HEK293 (cell line): Measurements from ENCODE around the gene TFB2M.

Source experiments
- CTCF ChIA-PET: fragments of 350-600 bp; formaldehyde crosslinking; extraction: SDS; loops from one replicate; lab custom pipeline; 2021; ENCODE audit warnings: antibody characterized with exemption; lab: Yijun Ruan, JAX
- POLR2A ChIA-PET: fragments of 300-600 bp; formaldehyde crosslinking; extraction: SDS; loops from one replicate; lab custom pipeline; 2020; ENCODE audit warnings: antibody characterized with exemption, inconsistent platforms; lab: Yijun Ruan, JAX
- H3K27ac ChIP-seq: fragments of 200-500 bp; sonication (Bioruptor generic); 2 replicates; pipeline ENCODE4 v1.5.1; 2014; ENCODE audit warnings: low read depth, low read length, control low read depth, inconsistent platforms; ENCODE audit errors: extremely low read depth
- H3K36me3 ChIP-seq, 2 experiments: fragments of 200-500 bp in 1 of 2; sonication (Bioruptor generic) in 1 of 2; 1 replicate in 1 of 2; 2 replicates in 1 of 2; pipeline ENCODE4 v1.5.1; 2014 to 2017; ENCODE audit warnings: inconsistent platforms in 2 of 2, low read length in 2 of 2; ENCODE audit not compliant: control insufficient read depth in 2 of 2, insufficient read depth in 1 of 2
- H3K4me1 ChIP-seq: fragments of 200-500 bp; sonication (Bioruptor generic); 2 replicates; pipeline ENCODE4 v1.5.1; 2014; ENCODE audit warnings: mild to moderate bottlenecking, low read length, inconsistent platforms; ENCODE audit not compliant: control insufficient read depth, insufficient read depth
- H3K4me3 ChIP-seq: 2 replicates; pipeline ENCODE4 v1.5.1; 2011; ENCODE audit warnings: low read depth, mild to moderate bottlenecking, control low read depth, low read length, moderate library complexity
- H3K9me3 ChIP-seq: fragments of 200-500 bp; sonication (Bioruptor generic); 2 replicates; pipeline ENCODE4 v1.5.1; 2014; ENCODE audit warnings: low read depth, low read length, inconsistent platforms; ENCODE audit not compliant: control insufficient read depth, insufficient read depth
- AEBP2 ChIP-seq: fragments of 450-650 bp; formaldehyde crosslinking; IDR thresholded peaks from 2 replicates; pipeline ENCODE4 v1.5.1; 2016; ENCODE audit warnings: missing biosample characterization, missing genetic modification characterization, borderline replicate concordance
- GLIS1 ChIP-seq: fragments of 450-650 bp; formaldehyde crosslinking; IDR thresholded peaks from 2 replicates; pipeline ENCODE4 v1.5.1; 2016; ENCODE audit warnings: missing biosample characterization, missing genetic modification characterization
- HIC1 ChIP-seq: fragments of 450-650 bp; formaldehyde crosslinking; IDR thresholded peaks from 2 replicates; pipeline ENCODE4 v1.5.1; 2016; ENCODE audit warnings: missing biosample characterization, missing genetic modification characterization
- INSM2 ChIP-seq: fragments of 450-650 bp; formaldehyde crosslinking; IDR thresholded peaks from 2 replicates; pipeline ENCODE4 v1.5.1; 2016; ENCODE audit warnings: missing biosample characterization, missing genetic modification characterization
- KLF16 ChIP-seq: fragments of 450-650 bp; formaldehyde crosslinking; IDR thresholded peaks from 2 replicates; pipeline ENCODE4 v1.5.1; 2017; ENCODE audit warnings: missing biosample characterization, missing genetic modification characterization
- SP2 ChIP-seq: fragments of 450-650 bp; formaldehyde crosslinking; IDR thresholded peaks from 2 replicates; pipeline ENCODE4 v1.5.1; 2016; ENCODE audit warnings: missing biosample characterization, missing genetic modification characterization
- TRIM28 ChIP-seq: IDR thresholded peaks from 2 replicates; pipeline ENCODE4 v1.6.1; 2011; ENCODE audit warnings: low read length, control low read depth, borderline replicate concordance
- YY2 ChIP-seq: fragments of 450-650 bp; formaldehyde crosslinking; IDR thresholded peaks from 2 replicates; pipeline ENCODE4 v1.5.1; 2016; ENCODE audit warnings: missing biosample characterization, missing genetic modification characterization
- ZBTB7A ChIP-seq: fragments of 450-650 bp; formaldehyde crosslinking; IDR thresholded peaks from 2 replicates; pipeline ENCODE4 v1.5.1; 2016; ENCODE audit warnings: low read depth, missing biosample characterization, missing genetic modification characterization
- ZNF114 ChIP-seq: fragments of 450-650 bp; formaldehyde crosslinking; IDR thresholded peaks from 2 replicates; pipeline ENCODE4 v1.5.0; 2017; ENCODE audit warnings: missing biosample characterization, missing genetic modification characterization
- ZNF175 ChIP-seq: fragments of 450-650 bp; formaldehyde crosslinking; IDR thresholded peaks from 2 replicates; pipeline ENCODE4 v1.5.1; 2016; ENCODE audit warnings: missing biosample characterization, missing genetic modification characterization
- ZNF280D ChIP-seq: fragments of 450-650 bp; formaldehyde crosslinking; IDR thresholded peaks from 2 replicates; pipeline ENCODE4 v1.5.1; 2016; ENCODE audit warnings: missing biosample characterization, missing genetic modification characterization
- ZNF37A ChIP-seq: fragments of 450-650 bp; IDR thresholded peaks from 2 replicates; pipeline ENCODE4 v1.5.1; 2018; ENCODE audit warnings: missing biosample characterization, missing genetic modification characterization
- ZNF391 ChIP-seq: fragments of 450-650 bp; formaldehyde crosslinking; IDR thresholded peaks from 2 replicates; pipeline ENCODE4 v1.5.1; 2016; ENCODE audit warnings: low read depth, missing biosample characterization, missing genetic modification characterization, borderline replicate concordance
- ZNF561 ChIP-seq: fragments of 450-650 bp; IDR thresholded peaks from 2 replicates; pipeline ENCODE4 v1.5.1; 2018; ENCODE audit warnings: missing biosample characterization, missing genetic modification characterization, borderline replicate concordance
- ZNF621 ChIP-seq: fragments of 450-650 bp; formaldehyde crosslinking; IDR thresholded peaks from 2 replicates; pipeline ENCODE4 v1.5.1; 2017; ENCODE audit warnings: missing biosample characterization, missing genetic modification characterization
- TF ChIP-seq, protein P1 (sequence below): fragments of 450-650 bp; formaldehyde crosslinking; IDR thresholded peaks from 2 replicates; pipeline ENCODE4 v1.5.0; 2017; ENCODE audit warnings: missing biosample characterization, missing genetic modification characterization, borderline replicate concordance
- TF ChIP-seq, protein P2 (sequence below): fragments of 450-650 bp; formaldehyde crosslinking; conservative IDR thresholded peaks from 2 replicates; pipeline ENCODE4 v1.5.1; 2016; ENCODE audit warnings: low read depth, missing biosample characterization, missing genetic modification characterization

The TFB2M gene

GRCh38 chr1:246526915-246527314 lies 39.1 kb downstream of the TFB2M start:
- H3K4me3 ChIP-seq = no peak overlapping the region
- H3K27ac ChIP-seq = no peak overlapping the region
- H3K4me1 ChIP-seq = no peaks in the 10 kb centered on the region
- no peaks in the 10 kb centered on the region for H3K36me3 ChIP-seq
- no peaks in the 10 kb centered on the region for H3K9me3 ChIP-seq
- no peak for TF ChIP-seq ZNF621 (tag by site-specific recombination)
- no peak for TF ChIP-seq ZNF37A (tag by site-specific recombination)
- no peak for TF ChIP-seq ZNF391 (tag by site-specific recombination)
- no peak for TF ChIP-seq INSM2
- TF ChIP-seq, protein P1, sequence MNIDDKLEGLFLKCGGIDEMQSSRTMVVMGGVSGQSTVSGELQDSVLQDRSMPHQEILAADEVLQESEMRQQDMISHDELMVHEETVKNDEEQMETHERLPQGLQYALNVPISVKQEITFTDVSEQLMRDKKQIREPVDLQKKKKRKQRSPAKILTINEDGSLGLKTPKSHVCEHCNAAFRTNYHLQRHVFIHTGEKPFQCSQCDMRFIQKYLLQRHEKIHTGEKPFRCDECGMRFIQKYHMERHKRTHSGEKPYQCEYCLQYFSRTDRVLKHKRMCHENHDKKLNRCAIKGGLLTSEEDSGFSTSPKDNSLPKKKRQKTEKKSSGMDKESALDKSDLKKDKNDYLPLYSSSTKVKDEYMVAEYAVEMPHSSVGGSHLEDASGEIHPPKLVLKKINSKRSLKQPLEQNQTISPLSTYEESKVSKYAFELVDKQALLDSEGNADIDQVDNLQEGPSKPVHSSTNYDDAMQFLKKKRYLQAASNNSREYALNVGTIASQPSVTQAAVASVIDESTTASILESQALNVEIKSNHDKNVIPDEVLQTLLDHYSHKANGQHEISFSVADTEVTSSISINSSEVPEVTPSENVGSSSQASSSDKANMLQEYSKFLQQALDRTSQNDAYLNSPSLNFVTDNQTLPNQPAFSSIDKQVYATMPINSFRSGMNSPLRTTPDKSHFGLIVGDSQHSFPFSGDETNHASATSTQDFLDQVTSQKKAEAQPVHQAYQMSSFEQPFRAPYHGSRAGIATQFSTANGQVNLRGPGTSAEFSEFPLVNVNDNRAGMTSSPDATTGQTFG = no peak
- TF ChIP-seq, protein P2, sequence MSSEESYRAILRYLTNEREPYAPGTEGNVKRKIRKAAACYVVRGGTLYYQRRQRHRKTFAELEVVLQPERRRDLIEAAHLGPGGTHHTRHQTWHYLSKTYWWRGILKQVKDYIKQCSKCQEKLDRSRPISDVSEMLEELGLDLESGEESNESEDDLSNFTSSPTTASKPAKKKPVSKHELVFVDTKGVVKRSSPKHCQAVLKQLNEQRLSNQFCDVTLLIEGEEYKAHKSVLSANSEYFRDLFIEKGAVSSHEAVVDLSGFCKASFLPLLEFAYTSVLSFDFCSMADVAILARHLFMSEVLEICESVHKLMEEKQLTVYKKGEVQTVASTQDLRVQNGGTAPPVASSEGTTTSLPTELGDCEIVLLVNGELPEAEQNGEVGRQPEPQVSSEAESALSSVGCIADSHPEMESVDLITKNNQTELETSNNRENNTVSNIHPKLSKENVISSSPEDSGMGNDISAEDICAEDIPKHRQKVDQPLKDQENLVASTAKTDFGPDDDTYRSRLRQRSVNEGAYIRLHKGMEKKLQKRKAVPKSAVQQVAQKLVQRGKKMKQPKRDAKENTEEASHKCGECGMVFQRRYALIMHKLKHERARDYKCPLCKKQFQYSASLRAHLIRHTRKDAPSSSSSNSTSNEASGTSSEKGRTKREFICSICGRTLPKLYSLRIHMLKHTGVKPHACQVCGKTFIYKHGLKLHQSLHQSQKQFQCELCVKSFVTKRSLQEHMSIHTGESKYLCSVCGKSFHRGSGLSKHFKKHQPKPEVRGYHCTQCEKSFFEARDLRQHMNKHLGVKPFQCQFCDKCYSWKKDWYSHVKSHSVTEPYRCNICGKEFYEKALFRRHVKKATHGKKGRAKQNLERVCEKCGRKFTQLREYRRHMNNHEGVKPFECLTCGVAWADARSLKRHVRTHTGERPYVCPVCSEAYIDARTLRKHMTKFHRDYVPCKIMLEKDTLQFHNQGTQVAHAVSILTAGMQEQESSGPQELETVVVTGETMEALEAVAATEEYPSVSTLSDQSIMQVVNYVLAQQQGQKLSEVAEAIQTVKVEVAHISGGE (tag by site-specific recombination) = no peak
- no peak for TF ChIP-seq KLF16 (tag by site-specific recombination)
- TF ChIP-seq, all 188 proteins: peak for 0
- CTCF ChIA-PET = no interaction called here
- POLR2A ChIA-PET = no interaction called here

DNA sequence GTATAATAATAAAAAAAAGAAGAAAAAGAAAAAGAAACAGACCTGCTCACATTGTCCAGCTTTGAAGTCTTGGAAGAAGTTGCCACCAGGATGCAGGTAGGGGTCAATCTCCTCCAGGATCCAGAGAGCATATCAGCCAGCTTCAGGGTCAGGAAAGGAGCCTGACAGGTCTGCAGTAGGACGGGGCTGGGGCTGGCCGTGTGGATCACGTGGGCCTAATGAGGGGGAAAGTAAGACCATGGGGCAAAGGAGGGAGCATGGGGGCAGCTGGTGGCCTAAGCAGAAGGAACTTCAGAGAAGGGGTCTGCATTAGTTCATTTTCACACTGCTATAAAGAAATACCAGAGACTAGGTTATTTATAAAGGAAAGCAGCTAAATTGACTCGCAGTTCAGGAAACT lies 39.7 kb downstream of the TFB2M start:
- ChIA-PET POLR2A (no interaction called here), CTCF (no interaction called here)
- Histone ChIP-seq H3K4me3 (no peak overlapping the region), H3K36me3 (no peaks in the 10 kb centered on the region), H3K9me3 (no peaks in the 10 kb centered on the region)
- no peak for TF ChIP-seq ZNF280D (tag by site-specific recombination)
- TF ChIP-seq ZBTB7A = no peak
- TF ChIP-seq ZNF114 (tag by site-specific recombination) = no peak
- TF ChIP-seq SP2 (tag by site-specific recombination) = no peak
- TF ChIP-seq HIC1 (tag by site-specific recombination) = no peak
- TF ChIP-seq, protein P1 = no peak
- no peak for TF ChIP-seq YY2 (tag by site-specific recombination)
- no peak for TF ChIP-seq TRIM28
- TF ChIP-seq AEBP2 (tag by site-specific recombination) = no peak
- TF ChIP-seq ZNF561 (tag by site-specific recombination) = no peak
- no peak for TF ChIP-seq GLIS1 (tag by site-specific recombination)
- no peak for TF ChIP-seq ZNF175 (tag by site-specific recombination)
- TF ChIP-seq, all 188 proteins: peak for 0
- H3K4me1 ChIP-seq = no peaks in the 10 kb centered on the region
- no peak overlapping the region for H3K27ac ChIP-seq
